Kidney capillary endothelial cell (primary cell): Measurements from ENCODE around the gene MAIP1.
"Not testable (repeated sequence)": the region's sequence is repeated elsewhere in the genome, so short reads cannot be mapped to it uniquely, and the experiment has no call there.

ENCODE experiments used
- DNase-seq: peaks from one replicate; pipeline ENCODE4 v3.0.0-alpha.2; 2018; ENCODE audit warnings: low spot score

MAIP1 gene

GRCh38 chr2:199955339-199956061 lies at the start of gene MAIP1, which contains the start of gene TYW5:
TSS of gene MAIP1 (plus strand) at chr2:199955582. CDS start at chr2:199955799, 217 bp downstream.
TSS of gene TYW5 (minus strand) at chr2:199955491. CDS start at chr2:199955470, 21 bp downstream.
- DNase-seq = peak; percentile 78

- DNase-seq = no peak
These were observed 48.2 kb upstream of the MAIP1 start for GRCh38 chr2:199907008-199907714.

GRCh38 chr2:199910338-199911051 lies 44.9 kb upstream of the MAIP1 start:
- DNase-seq = no peak

- DNase-seq = peak; percentile 92
These were observed 44.1 kb upstream of the MAIP1 start, which contains the start of gene C2orf69 for GRCh38 chr2:199911052-199911876. TSS of gene C2orf69 (plus strand) at chr2:199911293. CDS start at chr2:199911439, 146 bp downstream.

- DNase-seq = no peak
These were observed 43.6 kb upstream of the MAIP1 start for GRCh38 chr2:199911877-199912161.

GRCh38 chr2:199912553-199913114 lies 42.7 kb upstream of the MAIP1 start:
- not testable (repeated sequence) for DNase-seq

- DNase-seq = no peak
These were observed 40.9 kb upstream of the MAIP1 start for GRCh38 chr2:199914372-199914958.

- no peak for DNase-seq
These were observed 38.4 kb upstream of the MAIP1 start for GRCh38 chr2:199916980-199917379.

- no peak for DNase-seq
These were observed 32.5 kb upstream of the MAIP1 start for GRCh38 chr2:199922856-199923255.

- no peak for DNase-seq
These were observed 31.5 kb upstream of the MAIP1 start for GRCh38 chr2:199923924-199924323.

GRCh38 chr2:199926806-199927205 lies 28.6 kb upstream of the MAIP1 start:
- DNase-seq = no peak

GRCh38 chr2:199928226-199928625 lies 27.2 kb upstream of the MAIP1 start:
- no peak for DNase-seq

- no peak for DNase-seq
These were observed 26.8 kb upstream of the MAIP1 start for GRCh38 chr2:199928626-199929025.

GRCh38 chr2:199929262-199929661 lies 26.1 kb upstream of the MAIP1 start:
- DNase-seq = no peak

GRCh38 chr2:199932312-199932855 lies 23.0 kb upstream of the MAIP1 start:
- DNase-seq = no peak

GRCh38 chr2:199933466-199933865 lies 21.9 kb upstream of the MAIP1 start:
- DNase-seq = no peak

GRCh38 chr2:199936554-199936953 lies 18.8 kb upstream of the MAIP1 start:
- DNase-seq = no peak

- DNase-seq = peak; percentile 22
These were observed 15.0 kb upstream of the MAIP1 start for GRCh38 chr2:199940373-199940772.

- no peak for DNase-seq
These were observed 12.0 kb upstream of the MAIP1 start for GRCh38 chr2:199943373-199943772.

- no peak for DNase-seq
These were observed 9.2 kb upstream of the MAIP1 start for GRCh38 chr2:199946196-199946595.

GRCh38 chr2:199946836-199947235 lies 8.5 kb upstream of the MAIP1 start:
- DNase-seq = no peak
